Uterus (tissue), 2 donors: ENCODE measurements around the gene SLX4IP.

Source experiments
- CTCF ChIP-seq, 4 experiments: fragments of 200-600 bp in 2 of 4; fragments of 450-650 bp in 2 of 4; sonication (generic) in 2 of 4; IDR thresholded peaks; one replicate each; pipeline ENCODE4 v1.5.1; 2016 to 2019; ENCODE audit warnings: antibody characterized with exemption in 4 of 4, mild to moderate bottlenecking in 2 of 4, moderate library complexity in 1 of 4
- POLR2A ChIP-seq, 2 donors: fragments of 450-650 bp; IDR thresholded peaks; one replicate each; pipeline ENCODE4 v1.6.1; 2016; ENCODE audit warnings: antibody characterized with exemption in 2 of 2, mild to moderate bottlenecking in 1 of 2, moderate library complexity in 1 of 2

DNA sequence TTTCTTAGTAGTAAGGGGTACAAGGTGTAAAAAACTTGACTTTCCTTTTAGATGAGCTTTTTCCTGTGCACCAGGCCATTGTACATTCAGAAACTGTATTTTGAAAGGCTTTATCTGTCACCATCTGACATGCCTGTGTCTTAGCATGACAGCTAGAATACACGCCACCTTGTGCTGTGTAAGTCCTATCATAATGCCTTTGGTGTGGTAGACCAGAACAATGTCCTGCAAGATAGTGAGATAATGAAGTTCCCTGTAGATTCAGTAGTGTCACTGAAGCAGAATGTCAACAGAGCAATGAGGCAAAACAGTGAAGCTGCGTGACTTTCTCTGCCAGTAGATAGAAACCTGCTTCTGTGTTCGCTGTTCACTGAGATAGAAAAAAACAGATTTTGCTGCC lies 132.9 kb downstream of the SLX4IP start:
- TF ChIP-seq CTCF (IDR thresholded peaks at IDR 0.05), result no peak
- no peak for TF ChIP-seq POLR2A (IDR thresholded peaks at IDR 0.05)
